GM12864 (cell line): ENCODE data around the gene TNFRSF14.
A peak's percentile ranks its signal among the peaks of the same experiment; 100 is the strongest.

Experiments
- DNase-seq: peaks from one replicate; pipeline ENCODE4 v3.0.0-alpha.2; 2011; ENCODE audit warnings: low read depth
- H3K4me3 ChIP-seq: 2 replicates; pipeline ENCODE4 v1.5.1; 2011; ENCODE audit warnings: mild to moderate bottlenecking, low read depth, low read length, control low read depth
- TF ChIP-seq, protein P1 (sequence below): IDR thresholded peaks from 2 replicates; pipeline ENCODE4 v1.5.1; 2011; ENCODE audit warnings: low read depth, mild to moderate bottlenecking, moderate library complexity, low read length, control low read depth, inconsistent platforms; ENCODE audit errors: missing control alignments

TNFRSF14 gene

DNA sequence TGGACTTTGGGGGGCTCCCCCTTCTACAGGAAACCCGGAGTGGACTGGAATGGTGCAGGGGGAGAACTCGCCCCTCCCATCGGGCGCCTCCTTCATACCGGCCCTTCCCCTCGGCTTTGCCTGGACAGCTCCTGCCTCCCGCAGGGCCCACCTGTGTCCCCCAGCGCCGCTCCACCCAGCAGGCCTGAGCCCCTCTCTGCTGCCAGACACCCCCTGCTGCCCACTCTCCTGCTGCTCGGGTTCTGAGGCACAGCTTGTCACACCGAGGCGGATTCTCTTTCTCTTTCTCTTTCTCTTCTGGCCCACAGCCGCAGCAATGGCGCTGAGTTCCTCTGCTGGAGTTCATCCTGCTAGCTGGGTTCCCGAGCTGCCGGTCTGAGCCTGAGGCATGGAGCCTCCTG lies at the start of gene TNFRSF14:
TSS of gene TNFRSF14 (plus strand) at position 95 of the 401 bp plus-strand sequence. CDS start at position 389, 294 bp downstream.
- peak; percentile 41 for DNase-seq
- TF ChIP-seq, protein P1, sequence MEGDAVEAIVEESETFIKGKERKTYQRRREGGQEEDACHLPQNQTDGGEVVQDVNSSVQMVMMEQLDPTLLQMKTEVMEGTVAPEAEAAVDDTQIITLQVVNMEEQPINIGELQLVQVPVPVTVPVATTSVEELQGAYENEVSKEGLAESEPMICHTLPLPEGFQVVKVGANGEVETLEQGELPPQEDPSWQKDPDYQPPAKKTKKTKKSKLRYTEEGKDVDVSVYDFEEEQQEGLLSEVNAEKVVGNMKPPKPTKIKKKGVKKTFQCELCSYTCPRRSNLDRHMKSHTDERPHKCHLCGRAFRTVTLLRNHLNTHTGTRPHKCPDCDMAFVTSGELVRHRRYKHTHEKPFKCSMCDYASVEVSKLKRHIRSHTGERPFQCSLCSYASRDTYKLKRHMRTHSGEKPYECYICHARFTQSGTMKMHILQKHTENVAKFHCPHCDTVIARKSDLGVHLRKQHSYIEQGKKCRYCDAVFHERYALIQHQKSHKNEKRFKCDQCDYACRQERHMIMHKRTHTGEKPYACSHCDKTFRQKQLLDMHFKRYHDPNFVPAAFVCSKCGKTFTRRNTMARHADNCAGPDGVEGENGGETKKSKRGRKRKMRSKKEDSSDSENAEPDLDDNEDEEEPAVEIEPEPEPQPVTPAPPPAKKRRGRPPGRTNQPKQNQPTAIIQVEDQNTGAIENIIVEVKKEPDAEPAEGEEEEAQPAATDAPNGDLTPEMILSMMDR = peak; percentile 6
- peak within 1 kb of the TSS; percentile 89 for H3K4me3 ChIP-seq

DNA sequence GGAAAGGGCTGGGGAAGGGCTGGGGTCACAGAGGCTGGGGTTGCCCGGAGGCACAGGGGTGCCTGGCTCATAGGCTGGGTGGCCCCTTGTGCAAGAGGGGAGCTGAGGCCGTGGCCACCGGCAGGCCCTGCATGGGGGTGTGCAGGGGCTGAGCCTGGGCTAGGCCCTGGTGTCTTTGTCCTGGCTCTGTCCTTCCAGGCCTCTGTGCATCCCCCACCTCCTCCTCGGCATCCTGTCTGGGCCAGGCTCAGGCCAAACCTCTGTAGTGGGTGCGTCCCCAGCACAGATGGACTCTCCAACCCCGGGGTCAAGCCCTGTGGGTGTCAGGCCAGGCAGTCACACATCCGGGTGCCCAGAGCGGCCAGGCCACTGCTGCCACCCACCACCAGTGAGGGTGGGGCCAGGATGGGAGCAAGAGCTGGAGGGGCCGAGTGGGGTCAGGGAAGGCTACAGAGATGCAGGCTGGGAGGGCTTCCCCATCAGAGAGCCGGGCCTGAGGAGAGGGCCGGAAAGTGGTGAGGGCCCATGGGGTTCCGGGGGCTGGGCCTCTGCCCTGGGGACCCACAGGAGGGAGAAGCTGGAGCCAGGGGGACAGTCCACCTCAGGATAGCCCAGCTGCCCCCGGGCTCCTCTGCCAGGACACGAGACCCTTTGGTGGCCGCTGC lies 49.1 kb upstream of the TNFRSF14 start:
- no peak overlapping the region for H3K4me3 ChIP-seq
- TF ChIP-seq, protein P1 = no peak
- DNase-seq = no peak

DNA sequence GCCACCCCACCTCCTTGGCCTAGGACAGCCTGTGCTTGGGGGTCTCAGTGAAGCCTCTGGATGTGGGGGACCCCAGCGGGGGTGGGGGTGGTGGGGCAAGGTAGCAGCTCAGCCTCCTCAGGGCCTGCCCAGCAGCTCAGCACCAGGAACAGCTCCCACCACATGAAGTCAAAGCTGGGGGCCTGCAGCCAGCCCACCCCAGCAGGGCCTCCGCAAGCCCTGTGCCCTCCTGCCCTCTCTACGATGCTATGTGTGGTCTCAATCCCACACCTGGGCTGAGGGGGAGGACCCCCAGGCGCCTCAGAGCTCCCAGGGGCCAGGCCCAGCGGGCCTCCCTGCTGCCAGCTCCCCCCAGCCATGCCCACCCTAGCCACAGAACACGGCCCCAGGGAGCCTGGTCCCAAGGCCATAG lies 48.4 kb upstream of the TNFRSF14 start:
- DNase-seq = no peak
- TF ChIP-seq, protein P1 = no peak
- no peak overlapping the region for H3K4me3 ChIP-seq

DNA sequence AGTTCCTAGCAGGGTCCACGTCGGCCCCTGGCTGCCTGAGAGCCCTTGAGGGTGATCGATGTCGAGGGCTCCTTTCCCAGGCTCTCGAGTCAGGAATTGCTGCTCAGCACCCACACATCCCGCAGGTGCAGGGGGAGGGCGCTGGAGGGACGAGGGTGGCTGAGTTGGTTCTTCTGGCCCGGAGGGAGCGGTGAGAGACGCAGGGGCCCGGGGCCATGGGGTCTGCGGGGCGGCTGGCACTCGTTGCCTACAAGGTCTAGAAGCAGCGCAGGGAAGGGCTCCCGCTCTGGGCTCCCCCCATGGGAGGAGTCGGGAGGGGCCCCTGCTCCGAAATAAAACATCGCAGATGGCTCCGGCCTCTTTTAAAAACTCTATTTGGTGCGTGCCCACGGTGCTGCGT lies 48.0 kb upstream of the TNFRSF14 start:
- no peak for DNase-seq
- TF ChIP-seq, protein P1 = no peak
- H3K4me3 ChIP-seq = no peak overlapping the region

DNA sequence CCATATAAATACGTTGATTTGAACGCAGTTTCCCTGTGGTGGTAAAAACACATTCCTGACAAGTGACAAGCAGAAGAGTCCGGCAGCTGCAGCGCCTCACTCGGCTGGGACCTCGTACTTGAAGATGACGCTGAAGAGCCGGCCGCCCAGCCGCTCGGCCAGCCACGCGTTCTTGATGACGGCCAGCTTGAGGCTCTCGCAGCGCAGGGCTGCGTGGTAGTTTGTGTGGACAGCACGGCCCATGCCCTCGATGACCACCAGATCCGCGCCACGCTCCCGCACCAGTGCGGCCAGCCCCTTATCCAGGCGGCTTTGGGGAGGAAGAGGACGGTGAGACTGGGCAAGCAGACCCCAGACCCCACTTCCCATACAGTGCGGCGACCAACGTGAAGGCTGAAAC lies 47.4 kb upstream of the TNFRSF14 start:
- DNase-seq = no peak
- H3K4me3 ChIP-seq = no peak overlapping the region
- TF ChIP-seq, protein P1 = no peak

DNA sequence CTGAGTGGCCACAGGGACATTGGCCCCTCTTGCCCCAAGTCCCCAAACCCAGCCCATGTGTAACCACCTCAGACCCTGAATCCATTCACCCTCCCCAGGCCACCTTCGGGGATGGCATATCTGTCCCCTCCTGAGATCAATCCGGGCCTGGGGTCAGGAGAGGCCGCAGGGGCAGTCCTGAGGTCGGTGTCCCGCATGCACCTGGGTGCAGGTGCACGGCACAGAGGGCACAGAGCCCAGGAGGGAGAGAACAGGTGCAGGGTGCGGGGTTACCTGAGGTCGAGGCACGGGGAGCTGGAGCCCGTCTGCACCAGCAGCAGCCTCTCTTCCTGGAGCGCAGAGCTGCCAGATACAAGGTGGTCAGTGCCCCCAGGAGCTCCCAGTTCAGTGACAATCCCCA lies 46.6 kb upstream of the TNFRSF14 start:
- TF ChIP-seq, protein P1 = no peak
- DNase-seq = no peak
- H3K4me3 ChIP-seq = no peak overlapping the region
